AG09309 (cell line): Measurements from ENCODE around the gene ACKR3.

Experiments
- DNase-seq: peaks from one replicate; pipeline ENCODE4 v3.0.0-alpha.2; 2010; ENCODE audit warnings: low read depth
- H3K4me3 ChIP-seq: 2 replicates; pipeline ENCODE4 v1.5.1; 2011; ENCODE audit warnings: mild to moderate bottlenecking, low read depth, low read length, moderate library complexity; ENCODE audit not compliant: control insufficient read depth
- TF ChIP-seq, protein P1 (sequence below): IDR thresholded peaks from 2 replicates; pipeline ENCODE4 v1.5.1; 2011; ENCODE audit warnings: mild to moderate bottlenecking, low read depth, low read length, inconsistent platforms; ENCODE audit not compliant: insufficient read depth, control insufficient read depth; ENCODE audit errors: missing control alignments

The ACKR3 gene

DNA sequence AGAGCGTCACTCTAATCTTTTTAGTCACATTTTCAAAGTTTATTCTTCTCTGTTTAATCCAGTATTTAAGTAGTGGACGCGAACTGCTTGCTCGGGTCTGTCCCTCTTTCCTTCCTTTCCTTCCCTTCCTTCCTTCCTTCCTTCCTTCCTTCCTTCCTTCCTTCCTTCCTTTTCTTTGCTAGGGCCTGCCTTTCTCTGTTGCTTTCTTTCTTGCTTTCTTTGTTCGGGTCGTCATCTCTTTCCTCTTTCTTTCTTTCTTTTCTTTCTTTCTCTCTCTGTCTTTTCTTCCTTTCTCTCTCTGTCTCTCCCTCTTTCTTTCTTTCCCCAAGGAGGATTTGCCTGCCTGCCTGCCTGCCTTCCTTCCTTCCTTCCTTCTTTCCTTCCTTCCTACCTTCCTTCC is 3.0 kb upstream of the ACKR3 start:
- no peak overlapping the region for H3K4me3 ChIP-seq
- TF ChIP-seq, protein P1, sequence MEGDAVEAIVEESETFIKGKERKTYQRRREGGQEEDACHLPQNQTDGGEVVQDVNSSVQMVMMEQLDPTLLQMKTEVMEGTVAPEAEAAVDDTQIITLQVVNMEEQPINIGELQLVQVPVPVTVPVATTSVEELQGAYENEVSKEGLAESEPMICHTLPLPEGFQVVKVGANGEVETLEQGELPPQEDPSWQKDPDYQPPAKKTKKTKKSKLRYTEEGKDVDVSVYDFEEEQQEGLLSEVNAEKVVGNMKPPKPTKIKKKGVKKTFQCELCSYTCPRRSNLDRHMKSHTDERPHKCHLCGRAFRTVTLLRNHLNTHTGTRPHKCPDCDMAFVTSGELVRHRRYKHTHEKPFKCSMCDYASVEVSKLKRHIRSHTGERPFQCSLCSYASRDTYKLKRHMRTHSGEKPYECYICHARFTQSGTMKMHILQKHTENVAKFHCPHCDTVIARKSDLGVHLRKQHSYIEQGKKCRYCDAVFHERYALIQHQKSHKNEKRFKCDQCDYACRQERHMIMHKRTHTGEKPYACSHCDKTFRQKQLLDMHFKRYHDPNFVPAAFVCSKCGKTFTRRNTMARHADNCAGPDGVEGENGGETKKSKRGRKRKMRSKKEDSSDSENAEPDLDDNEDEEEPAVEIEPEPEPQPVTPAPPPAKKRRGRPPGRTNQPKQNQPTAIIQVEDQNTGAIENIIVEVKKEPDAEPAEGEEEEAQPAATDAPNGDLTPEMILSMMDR: no peak

DNA sequence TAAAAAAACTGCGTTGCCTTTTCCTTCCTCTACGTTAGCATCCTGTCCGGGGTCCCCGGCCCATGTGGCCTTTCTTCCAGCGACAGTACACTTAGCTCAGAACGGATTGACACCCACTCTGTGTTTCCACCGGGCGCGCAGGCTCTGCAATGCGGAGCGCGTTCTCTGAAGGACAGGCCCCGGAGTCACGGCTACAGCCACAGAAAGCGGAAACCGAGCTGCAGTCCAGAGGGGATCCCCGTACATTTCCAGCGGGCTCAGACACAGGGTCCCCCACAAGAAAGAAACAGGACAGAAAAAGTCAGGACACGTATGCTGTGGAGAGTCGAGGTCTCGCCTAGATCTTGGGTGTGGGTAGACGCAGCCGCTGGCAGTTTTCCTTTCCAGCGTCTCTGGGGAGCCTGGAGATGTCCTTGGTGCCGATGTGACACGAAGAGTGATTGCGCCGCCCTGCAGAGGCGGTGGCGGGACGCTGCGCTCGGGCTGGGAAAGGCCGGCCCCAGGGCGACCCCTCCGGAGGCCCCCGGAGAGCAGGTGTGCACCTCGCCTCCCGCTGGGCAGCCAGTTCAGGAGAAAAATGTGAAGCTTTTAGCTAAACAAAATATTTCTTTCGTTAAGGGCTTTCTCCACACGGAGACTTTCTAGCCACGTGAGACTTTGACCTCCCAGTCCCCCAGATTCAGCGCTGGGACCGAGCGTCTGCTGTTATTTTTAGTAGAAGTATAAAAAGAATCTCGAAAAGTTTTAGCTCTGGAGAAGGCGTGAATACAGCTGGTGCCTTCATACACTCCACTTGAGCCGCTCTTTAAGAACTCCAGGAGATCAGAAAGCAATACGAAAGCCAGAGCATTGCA is 1.3 kb upstream of the ACKR3 start:
- DNase-seq: no peak
- no peak overlapping the region for H3K4me3 ChIP-seq
- TF ChIP-seq, protein P1: no peak

More for the DNA sequence above, 3.0 kb upstream of the ACKR3 start:
- no peak for DNase-seq

DNA sequence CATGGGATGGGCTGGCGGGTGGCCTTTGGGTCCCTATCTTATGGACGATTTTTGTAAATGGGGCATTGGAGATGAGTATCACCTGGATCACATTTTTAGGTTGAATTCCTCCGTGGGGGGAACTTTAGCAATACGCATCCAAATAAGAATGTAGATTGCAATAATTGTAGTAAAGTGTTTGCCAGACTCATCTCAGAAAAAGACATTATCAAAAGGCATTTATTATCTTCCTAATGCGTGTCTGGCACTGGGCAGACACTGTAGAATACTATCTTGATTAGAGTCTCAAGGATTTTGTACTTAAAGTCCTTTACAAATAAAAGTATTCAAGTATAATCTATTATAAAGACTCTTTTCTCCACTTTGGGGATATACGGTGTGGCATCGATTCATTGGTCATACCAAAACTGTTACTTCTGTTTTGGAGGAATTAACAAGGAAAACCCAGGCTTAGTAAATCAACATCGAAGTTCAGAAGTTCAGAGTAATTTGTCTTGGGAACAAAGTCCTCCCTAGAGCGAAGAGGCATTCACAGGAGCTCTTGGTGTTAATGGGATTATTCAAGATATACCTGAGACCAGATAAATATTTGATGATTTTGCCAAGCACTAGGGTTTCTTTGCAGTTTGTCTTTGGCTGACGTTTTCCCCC is 578 bp upstream of the ACKR3 start:
- no peak for DNase-seq
- TF ChIP-seq, protein P1: no peak
- H3K4me3 ChIP-seq: no peak overlapping the region

DNA sequence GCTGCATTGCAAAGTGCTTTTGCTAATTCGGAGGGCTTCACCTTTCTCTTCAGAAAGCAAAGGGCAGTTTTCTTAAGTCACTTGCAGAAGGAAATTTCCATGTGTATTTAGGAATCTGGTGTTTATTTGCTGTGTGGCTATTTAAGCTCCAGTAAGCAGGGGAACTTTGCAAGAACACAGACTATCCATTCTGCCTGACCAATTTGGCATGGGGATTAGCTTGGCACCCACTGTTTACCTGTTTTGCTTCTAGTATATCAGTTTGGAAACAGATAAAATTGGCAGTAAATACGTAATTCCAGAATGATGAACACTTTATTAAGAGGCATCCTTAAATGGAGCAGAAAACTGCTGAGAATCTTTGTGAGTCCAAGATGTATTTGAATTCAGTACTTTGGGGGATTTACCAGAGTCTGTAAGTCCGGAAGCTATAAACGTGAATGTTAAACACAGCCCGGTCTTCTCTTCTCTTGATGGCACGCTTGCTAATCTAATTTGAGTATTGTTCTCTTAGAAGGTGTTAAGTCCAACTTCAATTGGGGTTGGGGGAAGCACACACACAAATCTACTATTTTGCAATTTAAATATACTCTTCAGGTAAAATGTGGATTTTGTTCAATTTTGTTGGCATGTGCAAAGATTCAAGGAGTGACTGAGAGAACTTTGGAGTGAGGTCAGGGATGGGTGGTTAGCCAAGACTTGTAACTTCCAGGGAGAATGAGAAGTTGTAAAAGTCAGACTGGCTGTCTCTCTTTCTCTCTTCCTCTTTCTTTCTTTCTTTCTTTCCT is 650 bp downstream of the ACKR3 start:
- no peak overlapping the region for H3K4me3 ChIP-seq
- no peak for DNase-seq
- TF ChIP-seq, protein P1: no peak

DNA sequence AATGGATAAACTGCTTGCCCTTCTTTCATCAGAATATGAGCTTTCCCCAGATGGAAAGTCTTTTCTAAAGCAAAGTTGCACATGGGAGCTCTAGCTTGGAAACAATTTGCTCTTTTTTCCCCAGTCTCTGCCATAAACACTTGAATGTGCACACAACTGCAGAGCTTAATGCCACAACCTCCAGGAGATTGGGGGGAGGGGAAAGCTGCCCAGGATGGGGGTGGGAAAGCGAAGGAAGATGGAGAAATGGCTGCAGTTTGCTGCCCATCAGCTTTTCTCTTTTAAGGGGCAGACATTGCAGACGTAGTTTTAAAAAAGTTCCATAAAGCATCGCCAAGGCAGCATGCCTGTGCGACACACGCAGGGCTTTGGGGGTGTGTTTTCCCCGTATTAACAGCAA is 1.5 kb downstream of the ACKR3 start:
- H3K4me3 ChIP-seq: no peak overlapping the region
- TF ChIP-seq, protein P1: no peak
- no peak for DNase-seq

DNA sequence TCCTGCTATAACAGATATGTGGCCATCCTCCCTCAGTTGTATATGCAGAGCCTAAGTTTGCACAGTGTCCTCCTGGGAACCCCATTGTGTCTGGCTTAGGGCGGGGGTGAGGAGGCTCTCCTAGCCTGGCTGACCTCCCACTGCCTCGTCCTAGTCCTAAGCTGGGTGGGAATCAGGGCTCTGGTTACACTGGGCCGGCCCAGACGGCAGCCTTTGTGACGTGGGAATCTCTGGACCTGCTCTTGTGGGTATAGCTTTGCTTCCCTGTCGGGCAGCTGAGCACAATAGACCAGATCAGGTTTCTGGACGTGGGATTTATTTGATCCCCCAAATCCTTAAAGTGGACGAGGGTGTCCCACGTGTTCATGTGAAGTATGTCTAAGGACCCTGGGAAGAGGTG is 2.9 kb downstream of the ACKR3 start:
- no peak for DNase-seq
- H3K4me3 ChIP-seq: no peak overlapping the region
- TF ChIP-seq, protein P1: no peak
